HG03460 (cell line): Measurements from ENCODE around the gene BCO2.
A peak's percentile ranks its signal among the peaks of the same experiment; 100 is the strongest.
"Not testable (repeated sequence)": the region's sequence is repeated elsewhere in the genome, so short reads cannot be mapped to it uniquely, and the experiment has no call there.

ENCODE experiments used
- ATAC-seq: cut with Tn5 transposase; IDR thresholded peaks from one replicate; pipeline ENCODE4 v1.9.1; 2021; ENCODE audit not compliant: unreplicated experiment

Gene BCO2

GRCh38 chr11:112166562-112166961, 8.8 kb upstream of the BCO2 start:
- ATAC-seq = no peak

GRCh38 chr11:112167145-112167544, 8.2 kb upstream of the BCO2 start, which contains the start of gene TEX12:
TEX12 (plus strand) TSS chr11:112167372; CDS start chr11:112169269, 1,897 bp downstream.
- no peak for ATAC-seq

DNA sequence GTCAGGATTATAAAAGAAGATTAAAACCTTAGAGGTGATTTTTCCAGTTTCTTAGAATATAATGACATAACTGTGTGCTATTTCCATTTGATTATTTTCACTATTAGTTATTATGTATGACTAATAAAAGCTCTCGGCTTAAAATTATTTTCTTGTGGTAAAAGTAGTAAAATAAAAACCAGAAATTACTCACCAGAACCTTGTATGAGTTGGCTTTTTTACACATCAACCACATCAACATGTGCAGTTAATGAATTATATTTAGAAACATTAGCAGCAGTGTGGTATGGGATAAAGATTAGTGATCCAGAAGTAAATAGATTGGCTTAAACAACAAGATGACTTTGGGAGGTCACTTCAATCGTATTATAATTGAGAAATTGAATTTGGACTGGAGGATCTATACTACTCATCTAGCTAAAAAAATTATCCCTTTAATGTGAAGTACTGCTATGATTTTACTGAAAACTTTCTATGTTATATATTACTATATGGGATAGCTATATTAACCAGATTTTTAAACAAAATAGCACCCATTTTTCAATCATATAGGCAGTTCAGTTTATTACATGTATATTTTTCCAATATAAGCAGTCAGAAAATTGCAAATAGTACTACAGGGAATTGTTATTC, 2.8 kb upstream of the BCO2 start:
- ATAC-seq = peak; percentile 54

- ATAC-seq = no peak
Measured at GRCh38 chr11:112173152-112173551, 2.2 kb upstream of the BCO2 start.

DNA sequence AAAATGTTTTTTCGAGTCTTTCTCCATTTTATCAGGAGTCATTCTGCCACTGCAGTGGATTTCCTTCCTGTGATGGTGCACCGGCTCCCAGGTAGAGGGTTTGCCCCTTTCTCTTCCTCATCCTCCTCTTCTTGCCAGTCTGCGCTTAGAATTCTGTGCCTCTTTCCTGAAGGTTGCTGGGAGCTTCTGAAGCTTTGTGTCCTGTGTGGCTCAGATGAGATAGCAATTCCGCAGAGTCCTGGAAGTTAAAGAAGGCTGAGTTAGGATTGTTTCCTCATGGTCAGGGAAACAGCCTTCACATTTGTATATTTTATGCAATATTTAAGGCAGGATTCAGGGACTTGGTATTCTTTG, 264 bp downstream of the BCO2 start:
- ATAC-seq = no peak

- ATAC-seq = no peak
Measured at GRCh38 chr11:112176077-112176476, 765 bp downstream of the BCO2 start.

- ATAC-seq = no peak
Measured at GRCh38 chr11:112177589-112177988, 2.3 kb downstream of the BCO2 start.

DNA sequence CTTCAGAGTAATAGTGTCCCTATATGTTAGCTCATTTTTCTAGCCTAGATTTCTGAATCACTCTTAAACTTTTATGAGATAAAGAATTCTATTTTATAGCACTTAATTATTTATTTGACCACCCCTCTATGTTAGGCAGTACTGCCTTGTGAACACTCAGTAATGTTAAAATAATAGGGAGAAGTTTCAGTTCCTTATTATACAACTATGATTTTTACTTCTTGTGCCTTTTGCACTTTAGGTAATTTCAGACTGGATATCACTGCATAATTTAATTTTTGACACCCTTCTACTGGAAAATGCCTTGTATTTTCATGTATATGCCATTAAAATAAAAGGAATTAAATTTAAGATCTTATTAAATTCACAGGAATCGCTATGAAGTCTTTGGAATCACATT, 3.1 kb downstream of the BCO2 start:
- ATAC-seq = no peak

GRCh38 chr11:112178936-112179335, 3.6 kb downstream of the BCO2 start:
- ATAC-seq = no peak

DNA sequence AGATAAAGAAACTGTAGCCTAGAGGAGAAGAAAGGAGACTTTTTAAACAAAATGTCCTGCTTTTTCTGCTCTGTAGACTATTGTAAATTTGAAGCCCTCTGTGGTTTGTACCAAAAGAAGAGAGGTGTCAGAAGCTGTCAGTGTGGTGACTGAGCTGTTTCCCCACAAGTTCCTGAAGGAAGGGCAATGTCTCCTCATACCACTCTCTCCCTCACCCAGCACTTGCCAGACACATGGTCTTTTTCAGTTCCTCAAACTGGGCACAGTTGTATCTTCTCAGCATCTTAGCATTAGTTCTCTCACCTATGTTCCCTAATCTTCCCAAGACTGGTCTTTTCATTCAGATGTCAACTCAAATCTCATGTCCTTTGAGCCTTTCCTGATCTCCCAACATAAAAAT, 4.3 kb downstream of the BCO2 start:
- peak; percentile 77 for ATAC-seq

- ATAC-seq = no peak
Measured at GRCh38 chr11:112182867-112183266, 7.6 kb downstream of the BCO2 start.

GRCh38 chr11:112185883-112186282, 10.6 kb downstream of the BCO2 start:
- ATAC-seq = no peak

DNA sequence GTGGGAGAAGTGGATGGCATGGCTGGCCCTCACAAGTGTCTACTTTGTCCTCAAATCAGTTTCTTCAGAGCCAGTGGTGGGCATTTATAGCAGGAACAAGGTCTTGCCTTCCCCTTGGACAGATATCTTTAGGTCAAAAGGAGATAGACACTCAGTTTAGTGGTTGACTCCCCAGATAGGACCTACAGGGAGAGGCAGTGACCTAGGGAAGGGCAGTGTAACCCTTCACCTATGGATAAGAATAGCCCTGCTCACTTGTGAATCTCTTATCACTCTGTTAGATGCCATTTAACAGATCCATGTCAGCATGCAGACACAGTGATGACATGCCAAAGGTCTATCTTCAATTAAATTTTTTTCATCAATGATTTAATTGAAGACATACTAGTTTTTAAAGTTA, 11.0 kb downstream of the BCO2 start:
- ATAC-seq = no peak

- not testable (repeated sequence) for ATAC-seq
Measured at GRCh38 chr11:112195113-112195512, 19.8 kb downstream of the BCO2 start.

DNA sequence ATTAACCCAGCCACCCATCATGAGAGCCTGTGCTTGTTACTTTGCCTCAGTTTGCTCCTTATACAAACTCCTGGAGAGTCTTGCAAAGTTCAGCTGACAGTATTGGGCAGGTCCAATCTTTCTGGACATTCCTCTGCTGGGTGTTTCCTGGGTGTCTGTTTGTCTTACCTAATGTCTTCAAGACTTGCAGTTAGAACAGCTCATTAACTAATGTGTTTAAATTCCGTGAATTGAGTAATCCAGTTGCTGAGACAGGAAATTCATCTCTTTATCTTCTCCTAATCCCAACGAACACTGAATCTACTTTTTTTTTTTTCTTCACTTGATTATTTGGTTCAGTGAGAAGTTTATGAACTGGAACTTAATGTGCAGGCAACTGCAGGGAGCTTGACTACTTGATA, 20.6 kb downstream of the BCO2 start:
- no peak for ATAC-seq

GRCh38 chr11:112196519-112197087, 21.3 kb downstream of the BCO2 start:
- ATAC-seq = no peak

DNA sequence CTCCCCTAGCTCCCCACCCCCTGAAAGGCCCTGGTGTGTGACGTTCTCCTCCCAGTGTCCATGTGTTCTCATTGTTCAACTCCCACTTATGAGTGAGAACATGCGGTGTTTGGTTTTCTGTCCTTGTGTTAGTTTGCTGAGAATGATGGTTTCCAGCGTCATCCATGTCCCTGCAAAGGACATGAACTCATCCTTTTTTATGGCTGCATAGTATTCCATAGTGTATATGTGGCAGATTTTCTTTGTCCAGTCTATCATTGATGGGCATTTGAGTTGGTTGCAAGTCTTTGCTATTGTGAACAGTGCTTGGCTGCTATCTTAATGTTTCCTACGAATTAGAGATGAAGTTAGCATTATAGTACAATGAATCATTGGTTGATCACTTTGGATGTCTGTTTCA, 23.8 kb downstream of the BCO2 start:
- ATAC-seq = not testable (repeated sequence)

- no peak for ATAC-seq
Measured at GRCh38 chr11:112200252-112200651, 24.9 kb downstream of the BCO2 start.

DNA sequence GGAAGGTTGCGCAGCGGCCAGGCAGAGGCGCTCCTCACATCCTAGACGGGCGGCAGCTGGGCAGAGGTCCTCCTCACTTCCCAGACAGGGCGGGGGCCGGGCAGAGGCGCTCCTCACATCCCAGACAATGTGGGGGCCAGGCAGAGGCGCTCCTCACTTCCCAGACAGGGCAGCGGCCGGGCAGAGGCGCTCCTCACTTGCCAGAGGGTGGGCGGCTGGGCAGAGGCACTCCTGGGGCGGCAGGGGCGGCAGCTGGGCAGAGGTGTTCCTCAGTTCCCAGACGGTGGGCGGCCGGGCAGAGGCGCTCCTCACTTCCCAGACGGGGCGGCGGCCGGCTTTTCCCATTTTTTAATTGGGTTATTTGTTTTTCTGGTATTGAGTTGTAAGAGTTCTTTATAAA, 30.8 kb downstream of the BCO2 start:
- ATAC-seq = no peak

DNA sequence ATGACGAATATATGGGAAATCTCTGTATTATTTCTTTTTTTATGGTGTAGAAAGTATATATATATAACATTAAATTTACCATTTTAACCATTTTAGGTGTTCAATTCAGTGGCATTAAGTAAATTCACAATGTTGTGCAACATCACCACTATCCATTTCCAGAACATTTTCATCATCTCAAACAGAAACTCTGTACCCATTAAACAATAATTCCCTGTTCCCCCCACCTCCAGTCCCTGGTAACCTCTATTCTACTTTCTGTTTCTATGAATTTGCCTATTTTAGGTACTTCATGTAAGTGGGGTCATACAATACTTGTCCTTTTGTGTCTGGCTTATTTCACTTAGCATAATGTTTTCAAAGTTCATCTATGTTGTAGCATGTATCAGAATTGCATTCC, 35.6 kb downstream of the BCO2 start:
- no peak for ATAC-seq

DNA sequence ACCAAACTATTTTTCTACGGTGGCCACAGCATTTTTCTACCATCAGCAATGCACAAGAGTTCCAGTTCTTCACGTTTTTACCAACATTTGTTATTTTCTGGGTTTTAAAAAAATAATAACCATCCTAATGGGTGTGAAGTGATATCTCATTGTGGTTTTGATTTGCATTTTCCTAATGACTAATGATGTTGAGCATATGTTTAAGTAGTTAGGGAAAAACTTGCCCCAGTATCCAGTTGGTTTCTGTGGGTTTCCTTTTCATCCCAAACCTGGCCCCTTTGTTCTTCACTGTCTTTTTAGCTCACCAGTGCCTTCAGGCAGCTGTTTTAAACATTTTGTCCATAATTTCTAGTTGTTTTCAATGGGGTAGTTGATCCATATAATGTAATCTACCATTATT, 36.2 kb downstream of the BCO2 start:
- ATAC-seq = no peak

- no peak for ATAC-seq
Measured at GRCh38 chr11:112212290-112212689, 37.0 kb downstream of the BCO2 start.

DNA sequence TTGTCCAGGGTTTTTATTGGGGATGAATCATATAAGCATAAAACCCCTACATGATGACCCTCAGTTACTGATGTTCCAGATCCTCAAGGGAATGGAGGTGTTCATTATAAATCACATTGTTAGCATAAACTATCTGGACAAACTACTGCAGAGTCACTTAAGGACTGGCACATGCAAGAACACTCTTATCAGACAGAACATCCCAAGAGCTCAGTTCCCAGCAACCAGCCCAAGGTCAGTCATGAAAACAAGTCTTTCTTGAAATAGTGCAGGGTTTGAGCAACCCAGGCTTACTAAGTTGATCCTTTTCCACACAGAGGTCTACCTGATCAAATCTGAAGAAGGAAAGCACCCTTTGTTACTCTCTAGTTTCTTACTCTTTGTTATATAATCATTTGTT, 37.4 kb downstream of the BCO2 start:
- ATAC-seq = no peak
